Activated CD8-positive, alpha-beta memory T cell treated with anti-CD3 and anti-CD28 coated beads, Interleukin-2, amount 10 ng/mL, durations not matched to agents 7 days and 5 days (primary cell): Measurements from ENCODE around the gene OTULIN. TPM values are rescaled to one million over a fixed set of nuclear protein-coding genes. Genes with fewer than 3 reads are reported as not detected.

Source experiments
- ATAC-seq: fragments of 150-1000 bp; cut with Tn5 transposase; one replicate; pipeline ENCODE4 v1.10.0; 2021; ENCODE audit warnings: moderate library complexity
- CTCF ChIA-PET: fragments of 350-600 bp; sonication (Branson Sonifier 250); formaldehyde crosslinking; loops from one replicate; lab custom pipeline; 2021; ENCODE audit warnings: antibody characterized with exemption; lab: Charles Lee
- DNase-seq: peaks from one replicate; pipeline ENCODE4 v3.0.0-alpha.2; 2020
- H3K27ac Mint-ChIP-seq: one replicate; pipeline ENCODE4 v1.8.0; 2021; ENCODE audit warnings: mild to moderate bottlenecking, mixed read lengths
- H3K27me3 Mint-ChIP-seq: one replicate; pipeline ENCODE4 v1.8.0; 2021; ENCODE audit warnings: mixed read lengths
- H3K36me3 Mint-ChIP-seq: one replicate; pipeline ENCODE4 v1.8.0; 2021; ENCODE audit warnings: mild to moderate bottlenecking, mixed read lengths
- H3K4me1 Mint-ChIP-seq: one replicate; pipeline ENCODE4 v1.8.0; 2021; ENCODE audit warnings: mixed read lengths
- H3K4me3 Mint-ChIP-seq: one replicate; pipeline ENCODE4 v1.8.0; 2021; ENCODE audit warnings: mild to moderate bottlenecking, moderate library complexity, mixed read lengths
- H3K9me3 Mint-ChIP-seq: one replicate; pipeline ENCODE4 v1.8.0; 2022; ENCODE audit warnings: low read depth, mixed read lengths
- total RNA-seq, 2 experiments: library from RNA; stranded (reverse); gene quantifications; one replicate each; pipeline ENCODE4 v1.2.3, GENCODE V29; 2021

OTULIN gene
- total RNA-seq, 2 experiments from 2014 or later = 87.8 to 123 TPM

DNA sequence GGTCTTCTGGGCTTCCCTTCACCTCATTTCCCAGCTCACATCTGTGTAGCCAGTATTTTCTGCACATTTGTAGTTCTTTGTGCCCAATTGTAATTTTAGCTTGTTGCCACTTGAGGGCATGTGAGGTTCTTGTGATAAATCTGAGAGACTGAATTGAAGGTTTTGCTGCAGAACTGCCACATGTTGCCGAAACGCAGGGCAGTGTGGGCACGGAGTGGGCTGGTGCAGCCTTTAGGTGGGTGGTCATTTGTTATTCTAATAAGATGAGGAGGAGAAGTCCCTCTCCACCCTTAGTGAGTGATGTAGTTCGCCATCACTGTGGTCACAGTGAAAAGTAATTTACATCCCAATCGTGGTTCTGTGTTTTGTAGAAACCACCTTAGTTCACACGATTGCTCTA lies 21.2 kb downstream of the OTULIN start:
- H3K4me3 Mint-ChIP-seq = peak overlapping the region; percentile 49

DNA sequence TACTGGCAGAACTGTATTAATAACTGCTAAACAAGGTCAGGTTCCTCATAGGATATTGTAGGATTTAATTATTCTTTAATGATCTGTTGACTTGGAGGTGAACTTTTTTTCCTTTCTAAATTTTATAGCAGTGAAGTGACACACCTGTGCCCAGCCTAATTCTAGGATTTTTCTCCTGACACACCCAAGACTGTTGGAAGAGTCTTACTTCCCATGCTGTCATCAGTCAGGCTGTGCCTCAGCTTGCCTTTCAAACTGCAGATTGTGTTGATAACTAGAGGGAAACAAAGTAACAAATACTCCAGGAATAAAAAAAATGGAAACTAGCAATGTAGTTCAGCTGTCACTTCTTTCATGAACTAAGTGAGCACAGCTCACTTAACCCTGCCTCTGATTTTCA lies 22.0 kb downstream of the OTULIN start:
- ATAC-seq (no peak), DNase-seq (no peak)
- Mint-ChIP-seq H3K36me3 (peaks cover 67% of the 10 kb centered on the region), H3K27me3 (no peaks in the 10 kb centered on the region), H3K4me1 (peaks cover 22% of the 10 kb centered on the region), H3K27ac (peak overlapping the region; percentile 52), H3K4me3 (no peak overlapping the region), H3K9me3 (no peaks in the 10 kb centered on the region)
- CTCF ChIA-PET = interaction anchor here (1.1 to 4.4 kb wide), 6 partner anchors 17 to 334 kb away, joined by 3 to 20 read pairs (median 7); no protein-coding TSS in a partner anchor

More for the DNA sequence above, 21.2 kb downstream of the OTULIN start:
- Mint-ChIP-seq H3K27me3 (no peaks in the 10 kb centered on the region), H3K4me1 (peaks cover 22% of the 10 kb centered on the region), H3K36me3 (peaks cover 66% of the 10 kb centered on the region), H3K9me3 (no peaks in the 10 kb centered on the region), H3K27ac (peak overlapping the region; percentile 82)
- CTCF ChIA-PET = interaction anchor here (0.8 to 4.4 kb wide), 23 partner anchors 8 to 334 kb away, joined by 3 to 27 read pairs (median 3); no protein-coding TSS in a partner anchor
- ATAC-seq (peak; percentile 80), DNase-seq (peak; percentile 63)

GRCh38 chr5:14687023-14687665 lies 22.6 kb downstream of the OTULIN start:
- Mint-ChIP-seq H3K36me3 (peaks cover 67% of the 10 kb centered on the region), H3K4me3 (no peak overlapping the region), H3K4me1 (peaks cover 22% of the 10 kb centered on the region), H3K9me3 (no peaks in the 10 kb centered on the region), H3K27ac (no peak overlapping the region), H3K27me3 (no peaks in the 10 kb centered on the region)
- no peak for DNase-seq
- no peak for ATAC-seq
- CTCF ChIA-PET = interaction anchor here (2.7 to 4.4 kb wide), 2 partner anchors 16 to 316 kb away, joined by 10 to 20 read pairs; no protein-coding TSS in a partner anchor

GRCh38 chr5:14693070-14693469 lies 28.6 kb downstream of the OTULIN start:
- Mint-ChIP-seq H3K27ac (no peak overlapping the region), H3K9me3 (no peaks in the 10 kb centered on the region), H3K4me1 (peaks cover 10% of the 10 kb centered on the region), H3K36me3 (peaks cover 76% of the 10 kb centered on the region), H3K27me3 (no peaks in the 10 kb centered on the region), H3K4me3 (no peak overlapping the region)
- CTCF ChIA-PET = no interaction called here
- DNase-seq (no peak), ATAC-seq (no peak)

DNA sequence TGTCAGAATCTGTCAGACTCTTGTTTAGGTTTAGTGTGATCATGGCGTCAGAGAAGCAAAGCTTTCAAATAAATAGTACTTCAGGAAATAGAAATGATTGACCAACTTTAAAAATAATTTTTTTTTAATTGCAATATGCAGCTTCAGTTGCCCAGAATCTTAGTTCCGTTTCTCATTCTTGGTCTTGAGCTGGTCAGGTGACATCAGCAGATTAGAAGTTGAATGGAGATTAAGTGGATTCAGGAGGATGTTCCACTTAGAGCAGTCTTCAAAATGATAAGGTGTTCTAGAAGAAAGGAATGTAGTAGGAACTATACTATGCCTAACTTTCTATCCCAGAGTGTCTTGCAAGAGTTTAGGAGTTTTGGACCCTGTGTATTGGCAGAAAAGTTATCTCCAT lies 30.6 kb downstream of the OTULIN start:
- no peaks in the 10 kb centered on the region for H3K9me3 Mint-ChIP-seq
- peaks cover 15% of the 10 kb centered on the region for H3K4me1 Mint-ChIP-seq
- CTCF ChIA-PET = interaction anchor here (1.1 to 1.4 kb wide), 2 partner anchors 9 to 14 kb away, joined by 3 to 4 read pairs; no protein-coding TSS in a partner anchor
- no peak for DNase-seq
- H3K4me3 Mint-ChIP-seq = no peak overlapping the region
- no peak overlapping the region for H3K27ac Mint-ChIP-seq
- no peak for ATAC-seq
- peaks cover 71% of the 10 kb centered on the region for H3K36me3 Mint-ChIP-seq
- H3K27me3 Mint-ChIP-seq = no peaks in the 10 kb centered on the region

DNA sequence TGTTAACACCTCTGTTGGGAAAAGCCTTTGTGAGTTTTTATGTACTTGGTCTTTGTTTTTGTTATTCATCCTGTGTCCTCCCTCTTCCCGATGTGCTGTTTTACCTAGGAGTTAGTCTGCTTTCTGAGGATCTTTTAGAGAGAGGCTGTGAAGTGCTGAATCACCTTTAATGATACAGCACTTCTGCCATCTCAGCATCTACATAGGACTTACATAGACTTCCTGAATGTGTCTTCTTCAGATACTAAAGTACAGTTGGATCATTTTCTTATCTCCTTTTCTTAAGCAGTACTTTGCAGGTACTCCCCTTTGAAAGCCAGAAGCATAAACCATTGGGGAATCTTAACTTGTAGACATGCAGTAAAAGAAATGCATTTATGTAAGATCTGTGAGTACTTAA lies 31.5 kb downstream of the OTULIN start:
- DNase-seq (no peak), ATAC-seq (no peak)
- Mint-ChIP-seq H3K27ac (peak overlapping the region; percentile 71), H3K9me3 (no peaks in the 10 kb centered on the region), H3K4me1 (peaks cover 21% of the 10 kb centered on the region), H3K4me3 (no peak overlapping the region), H3K27me3 (no peaks in the 10 kb centered on the region), H3K36me3 (peaks cover 62% of the 10 kb centered on the region)
- CTCF ChIA-PET = interaction anchor here (1.1 kb wide), 1 partner anchor 15 kb away, joined by 4 read pairs; no protein-coding TSS in a partner anchor

DNA sequence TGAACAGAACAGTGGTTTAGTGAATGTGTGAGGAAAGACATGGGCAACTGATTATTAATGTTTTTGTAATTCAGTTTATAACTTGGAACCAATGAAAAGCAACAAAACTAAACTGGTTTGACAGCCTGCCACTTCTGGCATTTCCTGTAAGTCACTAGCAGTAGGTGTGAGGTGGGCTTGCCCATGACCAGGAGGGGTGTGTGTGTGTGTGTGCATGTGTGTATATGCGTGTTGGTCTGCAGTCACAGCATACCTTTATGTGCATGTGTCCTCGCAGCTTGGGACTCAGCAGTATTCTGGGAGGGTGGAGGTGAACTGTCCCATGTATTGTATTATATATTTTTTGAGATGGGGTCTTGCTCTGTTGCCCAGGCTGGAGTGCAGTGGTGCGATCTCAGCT lies 32.3 kb downstream of the OTULIN start:
- CTCF ChIA-PET = no interaction called here
- Mint-ChIP-seq H3K4me1 (peaks cover 29% of the 10 kb centered on the region), H3K27ac (no peak overlapping the region), H3K27me3 (no peaks in the 10 kb centered on the region), H3K36me3 (peaks cover 60% of the 10 kb centered on the region), H3K4me3 (no peak overlapping the region), H3K9me3 (no peaks in the 10 kb centered on the region)
- no peak for DNase-seq
- no peak for ATAC-seq

DNA sequence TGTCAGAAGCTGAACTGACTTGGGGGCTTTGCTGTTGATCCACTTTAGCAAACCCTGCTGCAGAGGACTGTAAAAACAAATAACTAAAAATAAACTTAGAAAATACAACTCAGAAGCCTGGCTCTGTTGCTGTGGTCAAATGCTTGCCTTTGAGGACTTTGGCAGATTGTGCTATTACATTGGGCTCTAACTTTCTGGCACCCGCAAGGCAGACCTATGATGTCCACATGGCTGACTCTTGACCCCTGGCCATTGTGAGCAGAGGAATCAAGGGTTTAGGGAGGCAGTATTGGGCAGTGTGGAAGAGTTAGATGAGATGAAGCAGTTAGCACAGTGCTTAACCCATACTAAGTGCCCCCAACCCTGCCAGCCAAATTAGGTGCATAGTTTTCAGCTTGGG lies 34.0 kb downstream of the OTULIN start:
- Mint-ChIP-seq H3K27me3 (no peaks in the 10 kb centered on the region), H3K9me3 (no peaks in the 10 kb centered on the region), H3K4me3 (no peak overlapping the region), H3K27ac (peak overlapping the region; percentile 25), H3K4me1 (peaks cover 43% of the 10 kb centered on the region), H3K36me3 (peaks cover 61% of the 10 kb centered on the region)
- ATAC-seq (no peak), DNase-seq (no peak)
- CTCF ChIA-PET = interaction anchor here (0.6 kb wide), 1 partner anchor 109 kb away, joined by 4 read pairs; no protein-coding TSS in a partner anchor

DNA sequence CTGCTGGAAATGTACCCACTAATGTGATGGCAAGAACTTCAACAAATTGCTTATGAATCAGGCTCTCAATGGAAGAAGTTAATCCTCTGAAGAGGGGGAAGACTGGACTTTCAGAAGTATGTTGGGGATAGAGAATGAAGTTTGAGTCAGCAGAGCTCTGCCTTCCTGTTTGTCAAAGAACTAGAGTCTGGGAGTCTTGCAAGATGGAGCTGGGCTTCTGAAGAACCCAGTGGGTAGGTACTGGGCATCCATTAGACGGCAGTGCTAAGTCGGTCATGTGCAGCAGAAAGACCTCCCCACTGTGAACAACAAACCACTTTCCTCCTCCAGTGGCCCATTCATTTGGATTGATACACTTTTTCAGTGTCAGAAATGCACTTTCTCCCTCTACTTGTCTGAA lies 34.6 kb downstream of the OTULIN start:
- H3K27me3 Mint-ChIP-seq = no peaks in the 10 kb centered on the region
- no peak overlapping the region for H3K27ac Mint-ChIP-seq
- H3K36me3 Mint-ChIP-seq = peaks cover 60% of the 10 kb centered on the region
- no peak for DNase-seq
- H3K4me1 Mint-ChIP-seq = peaks cover 48% of the 10 kb centered on the region
- no peak for ATAC-seq
- CTCF ChIA-PET = no interaction called here
- H3K9me3 Mint-ChIP-seq = no peaks in the 10 kb centered on the region
- H3K4me3 Mint-ChIP-seq = no peak overlapping the region

DNA sequence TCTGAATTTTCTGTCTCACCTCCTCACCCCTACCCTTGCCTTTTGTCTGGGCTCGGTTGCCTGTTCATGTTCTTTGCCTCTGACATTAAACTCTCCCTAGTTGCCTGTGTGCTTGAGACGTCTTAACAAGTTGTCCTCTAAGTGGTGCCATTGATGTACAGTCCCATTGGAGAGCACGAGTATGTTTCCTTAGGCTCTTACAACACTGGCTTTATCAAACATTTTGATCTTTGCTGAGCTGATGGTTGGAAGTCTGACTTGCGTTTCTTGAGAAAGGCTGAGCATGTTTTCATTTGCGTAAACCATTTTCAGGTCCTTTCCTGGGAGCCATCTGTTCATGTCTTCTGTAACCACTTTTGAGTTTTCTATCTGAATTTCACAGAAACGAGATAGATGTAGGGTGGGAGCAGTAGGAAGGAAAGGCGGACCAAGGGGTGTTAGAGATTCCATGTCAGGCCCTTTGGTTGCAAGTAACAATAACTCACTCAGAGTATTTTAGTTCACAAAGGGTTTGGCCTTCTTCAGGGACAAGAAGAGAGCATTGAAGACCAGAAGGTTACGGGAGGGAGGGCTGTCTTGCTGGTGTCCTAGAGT lies 35.4 kb downstream of the OTULIN start:
- Mint-ChIP-seq H3K4me3 (no peak overlapping the region), H3K27ac (no peak overlapping the region), H3K27me3 (no peaks in the 10 kb centered on the region), H3K9me3 (no peaks in the 10 kb centered on the region), H3K4me1 (peaks cover 56% of the 10 kb centered on the region), H3K36me3 (peaks cover 64% of the 10 kb centered on the region)
- CTCF ChIA-PET = no interaction called here
- DNase-seq (no peak), ATAC-seq (no peak)

GRCh38 chr5:14700478-14701436 lies 36.2 kb downstream of the OTULIN start:
- DNase-seq (no peak), ATAC-seq (no peak)
- Mint-ChIP-seq H3K4me3 (no peak overlapping the region), H3K36me3 (peaks cover 64% of the 10 kb centered on the region), H3K27me3 (no peaks in the 10 kb centered on the region), H3K27ac (peak overlapping the region; percentile 31), H3K4me1 (peaks cover 63% of the 10 kb centered on the region), H3K9me3 (no peaks in the 10 kb centered on the region)
- CTCF ChIA-PET = no interaction called here

DNA sequence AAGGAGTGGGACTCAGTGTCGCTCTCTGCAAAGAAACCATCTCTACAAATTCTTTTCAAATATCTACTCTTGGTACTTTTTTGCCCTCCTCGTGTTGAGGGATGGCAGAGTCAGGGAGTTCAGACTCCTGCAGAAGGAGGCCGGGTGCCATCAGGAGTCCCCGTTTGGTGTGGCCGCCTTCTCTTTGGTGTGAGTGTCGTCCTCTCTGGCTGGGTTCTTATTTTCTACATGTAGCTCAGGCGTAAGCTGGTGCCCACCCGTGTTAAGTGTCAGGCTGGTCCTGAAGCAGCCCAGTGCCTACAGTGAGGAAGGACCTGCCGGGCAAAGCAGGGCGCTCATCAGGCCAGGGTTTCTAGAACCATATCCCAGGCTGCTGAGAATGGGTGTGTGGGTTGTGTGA lies 37.0 kb downstream of the OTULIN start:
- H3K9me3 Mint-ChIP-seq = no peaks in the 10 kb centered on the region
- H3K4me1 Mint-ChIP-seq = peaks cover 66% of the 10 kb centered on the region
- CTCF ChIA-PET = no interaction called here
- DNase-seq (no peak), ATAC-seq (no peak)
- peaks cover 60% of the 10 kb centered on the region for H3K36me3 Mint-ChIP-seq
- peak overlapping the region; percentile 68 for H3K27ac Mint-ChIP-seq
- no peak overlapping the region for H3K4me3 Mint-ChIP-seq
- no peaks in the 10 kb centered on the region for H3K27me3 Mint-ChIP-seq

DNA sequence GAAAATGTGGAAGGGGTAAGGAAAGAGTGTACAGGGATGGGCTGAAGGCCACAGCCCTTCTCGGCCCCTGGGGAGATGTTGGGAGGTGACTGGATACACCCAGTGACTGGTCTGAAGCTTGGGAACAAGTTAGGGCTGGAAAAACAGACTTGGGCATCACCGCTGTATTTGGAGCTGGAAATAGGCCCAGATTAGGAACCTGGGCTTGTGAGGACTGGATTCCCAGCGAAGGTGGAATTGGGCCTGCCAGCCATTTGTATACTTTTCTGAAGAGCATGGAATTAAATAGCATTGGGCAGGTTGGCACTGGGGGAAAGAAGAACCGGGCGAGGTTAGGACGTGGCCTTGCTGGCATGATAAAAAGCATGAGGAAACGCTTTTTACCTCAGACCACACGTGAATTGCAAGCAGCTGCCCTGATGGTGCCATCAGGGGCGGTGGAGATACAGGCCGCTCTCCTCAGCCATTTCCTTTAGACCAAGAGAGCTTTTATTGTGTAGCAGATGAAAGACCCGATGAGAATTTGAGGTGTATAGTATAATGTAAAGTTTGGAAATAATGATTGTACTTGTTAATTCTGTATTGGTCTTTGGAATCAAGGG lies 37.8 kb downstream of the OTULIN start:
- DNase-seq (no peak), ATAC-seq (no peak)
- CTCF ChIA-PET = interaction anchor here (0.9 to 2.1 kb wide), 2 partner anchors 12 to 17 kb away, joined by 4 to 10 read pairs; no protein-coding TSS in a partner anchor
- Mint-ChIP-seq H3K27ac (peak overlapping the region; percentile 68), H3K36me3 (peaks cover 61% of the 10 kb centered on the region), H3K27me3 (no peaks in the 10 kb centered on the region), H3K4me3 (no peak overlapping the region), H3K4me1 (peaks cover 72% of the 10 kb centered on the region), H3K9me3 (no peaks in the 10 kb centered on the region)
